GM23248 (cell line): Measurements from ENCODE around the gene CLPSL2. TPM values are rescaled to one million over a fixed set of nuclear protein-coding genes. Genes with fewer than 3 reads are reported as not detected.

Experiments
- DNase-seq: peaks from one replicate; pipeline ENCODE4 v3.0.0-alpha.2; 2015
- H2AFZ ChIP-seq: fragments of 200-600 bp; sonication (generic); 2 replicates; pipeline ENCODE4 v1.6.1; 2016; ENCODE audit warnings: antibody characterized with exemption
- H3F3A ChIP-seq: fragments of 200-600 bp; sonication (generic); 2 replicates; pipeline ENCODE4 v1.6.1; 2016; ENCODE audit warnings: mild to moderate bottlenecking, antibody characterized with exemption, mixed run types; ENCODE audit not compliant: insufficient read depth
- H3K27ac ChIP-seq: fragments of 200-600 bp; sonication (generic); 2 replicates; pipeline ENCODE4 v1.5.1; 2016; ENCODE audit warnings: mild to moderate bottlenecking
- H3K27me3 ChIP-seq: fragments of 200-600 bp; sonication (generic); replicated peaks from 2 replicates; pipeline ENCODE4 v1.6.1; 2016; ENCODE audit warnings: mild to moderate bottlenecking; ENCODE audit not compliant: insufficient read depth
- H3K36me3 ChIP-seq: fragments of 200-600 bp; sonication (generic); 2 replicates; pipeline ENCODE4 v1.6.1; 2016; ENCODE audit warnings: low read depth, mild to moderate bottlenecking
- H3K4me1 ChIP-seq: fragments of 200-600 bp; sonication (generic); 2 replicates; pipeline ENCODE4 v1.6.1; 2016; ENCODE audit warnings: mild to moderate bottlenecking; ENCODE audit not compliant: insufficient read depth
- H3K4me2 ChIP-seq: fragments of 200-600 bp; sonication (generic); one replicate; pipeline ENCODE4 v1.6.1; 2016; ENCODE audit warnings: mild to moderate bottlenecking; ENCODE audit not compliant: unreplicated experiment
- H3K4me3 ChIP-seq: fragments of 200-600 bp; sonication (generic); 2 replicates; pipeline ENCODE4 v1.5.1; 2016; ENCODE audit warnings: mild to moderate bottlenecking
- H3K79me2 ChIP-seq: fragments of 200-600 bp; sonication (generic); 2 replicates; pipeline ENCODE4 v1.6.1; 2016; ENCODE audit warnings: mild to moderate bottlenecking; ENCODE audit not compliant: insufficient read depth
- H3K9ac ChIP-seq: fragments of 200-600 bp; sonication (generic); 2 replicates; pipeline ENCODE4 v1.6.1; 2016; ENCODE audit warnings: mild to moderate bottlenecking
- H3K9me2 ChIP-seq: fragments of 200-600 bp; sonication (generic); 2 replicates; pipeline ENCODE4 v1.6.1; 2016; ENCODE audit warnings: mixed run types, mild to moderate bottlenecking, moderate library complexity; ENCODE audit not compliant: insufficient read depth
- H3K9me3 ChIP-seq: fragments of 200-600 bp; sonication (generic); one replicate; pipeline ENCODE4 v1.6.1; 2017; ENCODE audit warnings: low read depth
- H4K20me1 ChIP-seq: fragments of 200-600 bp; sonication (generic); 2 replicates; pipeline ENCODE4 v1.6.0; 2016; ENCODE audit not compliant: insufficient read depth
- EZH2 ChIP-seq: fragments of 200-600 bp; sonication (generic); IDR thresholded peaks from 2 replicates; pipeline ENCODE4 v1.6.1; 2018; ENCODE audit warnings: antibody characterized with exemption, mild to moderate bottlenecking; ENCODE audit not compliant: insufficient read depth, poor library complexity, severe bottlenecking
- EZH2phosphoT487 ChIP-seq: fragments of 200-600 bp; sonication (generic); IDR thresholded peaks from 2 replicates; pipeline ENCODE4 v1.6.1; 2018; ENCODE audit warnings: antibody characterized with exemption, moderate library complexity, mild to moderate bottlenecking, low read depth; ENCODE audit not compliant: insufficient read depth
- WGBS, 2 experiments: methylation state at CpG; one replicate each; pipeline ENCODE4 v1.1.6; 2015 to 2017; ENCODE audit warnings: low lambda C conversion rate in 2 of 2, low coverage in 1 of 2; ENCODE audit errors: missing lambda C conversion rate in 2 of 2; 5-methylcytosine and 5-hydroxymethylcytosine counted together
- in situ Hi-C: fragments of 300-500 bp; cut with MboI; formaldehyde crosslinking; loops from 2 replicates; pipeline ENCODE4 v1.15.0; 2020
- polyA plus RNA-seq: library from polyadenylated mRNA; unstranded; fragments of >200 nt; fragmentation: Nextera tagmentation; extraction: Ambion mirVana; gene quantifications from 2 replicates; pipeline ENCODE4 v1.2.1, GENCODE V29; 2016
- total RNA-seq: library from RNA; depleted of rRNA; stranded (reverse); fragments of >200 nt; shearing (Covaris generic); gene quantifications from 2 replicates; pipeline ENCODE4 v1.2.3, GENCODE V29; 2014

Gene CLPSL2
- total and polyA plus RNA-seq, 2 experiments from 2014 or later: not detected

DNA sequence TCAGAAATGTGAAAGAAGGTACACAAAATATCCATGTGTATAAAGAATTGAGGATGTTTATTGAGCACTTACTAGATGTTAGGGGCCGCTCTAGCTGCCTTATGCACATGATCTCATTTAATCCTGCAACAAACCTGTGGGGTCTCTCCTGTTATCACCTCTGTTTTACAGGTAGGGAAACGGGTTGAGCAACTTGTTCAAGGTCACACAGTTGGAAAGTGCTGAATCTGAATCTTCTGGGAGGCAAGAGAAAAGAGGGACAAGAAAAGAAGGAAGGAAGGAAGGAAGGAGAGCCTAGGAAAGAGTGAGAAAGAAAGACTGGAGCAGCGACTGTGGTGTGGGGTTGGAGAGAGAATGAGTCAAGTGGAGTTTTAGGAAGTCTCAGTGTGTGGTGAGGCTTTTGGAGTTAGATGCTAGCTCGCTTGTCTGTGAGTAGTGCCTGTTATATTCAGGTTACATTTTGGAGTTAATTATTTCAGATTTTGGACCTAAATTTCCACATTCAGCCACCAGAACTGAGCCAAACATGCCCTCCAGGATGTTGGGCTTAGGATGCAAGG is 12.1 kb downstream of the CLPSL2 start:
- Histone ChIP-seq H3K9me3 (no peaks in the 10 kb centered on the region), H3F3A (no peaks in the 10 kb centered on the region), H3K27ac (no peak overlapping the region), H3K79me2 (no peaks in the 10 kb centered on the region), H3K4me3 (no peak overlapping the region), H3K27me3 (peaks cover 60% of the 10 kb centered on the region), H3K9me2 (no peaks in the 10 kb centered on the region), H2AFZ (no peak overlapping the region), H4K20me1 (no peaks in the 10 kb centered on the region), H3K4me1 (no peaks in the 10 kb centered on the region), H3K4me2 (no peak overlapping the region), H3K9ac (no peak overlapping the region), H3K36me3 (no peaks in the 10 kb centered on the region)
- TF ChIP-seq EZH2: no peak
- no peak for TF ChIP-seq EZH2phosphoT487
- WGBS, 2 experiments: 43 to 46% methylated on average over 4 of the region's 4 CpGs
- in situ Hi-C loops: no loop called here
- DNase-seq: no peak

DNA sequence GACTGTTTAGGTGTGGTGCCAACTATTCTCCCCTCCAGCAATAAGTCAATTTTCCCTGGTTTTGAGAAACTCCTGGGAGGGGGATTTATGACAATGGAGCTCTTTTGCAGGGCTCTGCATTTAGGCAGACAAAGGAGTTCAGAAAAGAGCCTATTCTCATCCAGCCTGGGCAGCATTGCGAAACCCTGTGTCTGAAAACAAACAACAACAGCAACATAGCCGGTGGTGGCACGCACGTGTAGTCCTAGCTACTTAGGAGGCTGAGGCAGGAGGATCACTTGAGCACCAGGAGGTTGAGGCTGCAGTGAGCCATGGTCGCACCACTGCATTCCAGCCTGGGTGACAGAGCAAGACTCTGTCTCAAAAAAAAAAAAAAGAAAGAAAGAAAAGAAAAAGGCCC is 14.3 kb downstream of the CLPSL2 start:
- Histone ChIP-seq H3K9ac (no peak overlapping the region), H3K27ac (no peak overlapping the region), H3K27me3 (peaks cover 63% of the 10 kb centered on the region), H2AFZ (no peak overlapping the region), H3K9me3 (no peaks in the 10 kb centered on the region), H3K4me1 (no peaks in the 10 kb centered on the region), H4K20me1 (no peaks in the 10 kb centered on the region), H3K4me3 (no peak overlapping the region), H3K9me2 (no peaks in the 10 kb centered on the region), H3K4me2 (no peak overlapping the region), H3F3A (no peaks in the 10 kb centered on the region), H3K36me3 (no peaks in the 10 kb centered on the region), H3K79me2 (no peaks in the 10 kb centered on the region)
- 56 to 62% methylated on average over 5 of the region's 5 CpGs for WGBS, 2 experiments
- DNase-seq: no peak
- no peak for TF ChIP-seq EZH2
- no peak for TF ChIP-seq EZH2phosphoT487
- in situ Hi-C loops: no loop called here

DNA sequence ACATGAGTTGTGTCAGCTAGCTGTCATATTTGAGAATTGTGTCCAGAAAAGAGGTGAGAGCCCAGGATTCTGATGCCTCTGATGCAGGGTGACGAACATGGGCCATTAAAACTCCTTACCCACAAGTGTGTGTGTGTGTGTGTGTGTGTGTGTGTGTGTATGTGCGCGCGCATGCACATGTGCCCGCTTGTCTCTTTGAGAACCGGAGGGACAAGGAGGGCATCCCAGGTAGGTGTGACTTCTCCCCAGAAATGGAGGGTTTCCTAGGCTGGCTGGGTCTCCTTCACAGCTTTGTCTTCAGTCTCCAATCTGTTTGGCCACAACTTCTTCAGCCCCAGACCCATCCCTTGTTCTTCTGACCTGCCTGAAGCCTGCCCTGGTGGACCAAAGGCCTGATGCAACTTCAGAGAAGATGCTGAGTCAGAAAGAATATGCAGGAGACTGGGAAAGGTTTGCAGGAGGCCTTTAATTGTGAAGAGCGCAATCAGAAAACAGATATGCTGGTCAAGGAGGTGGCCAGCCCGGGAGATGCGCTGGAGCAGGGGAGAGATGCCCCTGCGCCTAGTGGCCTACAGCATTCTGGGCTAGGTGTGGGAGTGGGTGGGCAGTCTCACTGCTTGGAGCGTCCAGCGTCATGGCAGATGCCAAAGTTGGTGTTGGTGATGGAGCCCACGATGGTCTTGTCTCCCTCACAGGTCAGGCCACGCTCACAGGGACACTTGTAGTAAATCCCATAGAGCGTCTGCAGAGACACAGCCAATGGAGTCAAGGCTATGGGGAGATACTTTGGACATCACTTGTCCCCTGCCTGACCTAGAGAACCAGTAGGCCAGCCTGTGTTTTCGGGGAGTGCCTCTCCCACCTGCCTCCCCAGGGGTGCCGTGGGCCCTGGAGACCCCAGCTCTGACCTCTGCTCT is 18.4 kb downstream of the CLPSL2 start:
- TF ChIP-seq EZH2phosphoT487 (no peak), EZH2 (no peak)
- H3K4me3 ChIP-seq: no peak overlapping the region
- no peak overlapping the region for H3K27ac ChIP-seq
- no peak overlapping the region for H3K4me2 ChIP-seq
- no peaks in the 10 kb centered on the region for H3K4me1 ChIP-seq
- H2AFZ ChIP-seq: no peak overlapping the region
- H3K36me3 ChIP-seq: no peaks in the 10 kb centered on the region
- H4K20me1 ChIP-seq: no peaks in the 10 kb centered on the region
- H3K9ac ChIP-seq: no peak overlapping the region
- H3K27me3 ChIP-seq: peaks cover 42% of the 10 kb centered on the region
- no peaks in the 10 kb centered on the region for H3K79me2 ChIP-seq
- H3K9me3 ChIP-seq: no peaks in the 10 kb centered on the region
- H3K9me2 ChIP-seq: no peaks in the 10 kb centered on the region
- no peaks in the 10 kb centered on the region for H3F3A ChIP-seq
- 76 to 77% methylated on average over 17 of the region's 17 CpGs for WGBS, 2 experiments
- in situ Hi-C loops: no loop called here
- no peak for DNase-seq

DNA sequence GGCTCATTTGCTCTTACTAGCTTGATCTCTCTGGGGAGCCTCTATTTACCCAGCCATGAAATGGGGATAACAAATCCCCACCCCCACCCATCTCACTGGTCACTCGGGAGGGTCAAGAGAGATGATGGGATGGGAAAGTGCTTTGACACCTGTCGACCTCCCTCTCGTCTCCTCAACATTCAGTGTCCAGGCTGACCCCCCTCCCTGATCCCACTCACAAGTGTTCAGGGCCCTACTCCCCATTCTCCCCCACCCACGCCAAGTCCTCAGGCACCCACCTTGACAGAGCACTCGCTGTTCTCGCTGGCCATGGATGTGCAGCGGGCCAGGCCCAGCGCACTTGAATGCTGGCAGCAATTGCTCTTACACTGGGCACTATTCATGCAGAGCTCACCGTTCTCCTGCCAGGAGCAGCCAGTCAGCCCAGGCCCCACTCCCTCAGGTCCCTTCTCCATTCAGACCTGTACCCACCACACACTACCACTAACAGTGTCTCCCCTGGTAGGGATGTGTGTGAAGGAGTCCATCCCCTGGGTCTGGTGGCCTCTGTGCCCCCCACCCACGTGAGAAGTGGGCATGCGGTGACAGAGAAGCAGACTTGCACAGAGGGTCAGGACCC is 19.2 kb downstream of the CLPSL2 start:
- Histone ChIP-seq H3F3A (no peaks in the 10 kb centered on the region), H3K36me3 (no peaks in the 10 kb centered on the region), H3K9ac (no peak overlapping the region), H2AFZ (no peak overlapping the region), H3K79me2 (no peaks in the 10 kb centered on the region), H3K4me2 (no peak overlapping the region), H3K9me3 (no peaks in the 10 kb centered on the region), H3K27me3 (peaks cover 35% of the 10 kb centered on the region; the same call in 1 of the 2 replicates), H3K4me3 (no peak overlapping the region), H3K4me1 (no peaks in the 10 kb centered on the region), H3K27ac (no peak overlapping the region), H4K20me1 (no peaks in the 10 kb centered on the region), H3K9me2 (no peaks in the 10 kb centered on the region)
- DNase-seq: no peak
- TF ChIP-seq EZH2phosphoT487 (no peak), EZH2 (no peak)
- WGBS, 2 experiments: 69 to 70% methylated on average over 11 of the region's 11 CpGs
- in situ Hi-C loops: no loop called here
